ENCODE measurements around the gene OR10X1.

Gene OR10X1

GRCh38 chr1:158563853-158564252, 15.8 kb downstream of the OR10X1 start:
- Histone ChIP-seq H3K9ac (ENCODE audit: low read depth, low read length) (no peak overlapping the region), H3K4me1 (ENCODE audit: control insufficient read depth, insufficient read depth, low read length) (no peaks in the 10 kb centered on the region), H3K4me3 (ENCODE audit: low read depth, low read length) (no peak overlapping the region), H3K36me3 (ENCODE audit: control insufficient read depth, insufficient read depth, low read length) (no peaks in the 10 kb centered on the region), H3K27me3 (ENCODE audit: control insufficient read depth, insufficient read depth, low read length) (no peaks in the 10 kb centered on the region), H3K9me3 (ENCODE audit: control insufficient read depth, insufficient read depth, low read length) (no peaks in the 10 kb centered on the region)

GRCh38 chr1:158559696-158560095, 20.0 kb downstream of the OR10X1 start:
- Histone ChIP-seq H3K9me3 (ENCODE audit: control insufficient read depth, insufficient read depth, low read length) (no peaks in the 10 kb centered on the region), H3K9ac (ENCODE audit: low read depth, low read length) (no peak overlapping the region), H3K27me3 (ENCODE audit: control insufficient read depth, insufficient read depth, low read length) (no peaks in the 10 kb centered on the region), H3K4me3 (ENCODE audit: low read depth, low read length) (no peak overlapping the region), H3K36me3 (ENCODE audit: control insufficient read depth, insufficient read depth, low read length) (no peaks in the 10 kb centered on the region), H3K4me1 (ENCODE audit: control insufficient read depth, insufficient read depth, low read length) (no peaks in the 10 kb centered on the region)

- H3K36me3 ChIP-seq (ENCODE audit: control insufficient read depth, insufficient read depth, low read length), result no peaks in the 10 kb centered on the region
- no peak within 1 kb of the TSS for H3K4me3 ChIP-seq (ENCODE audit: low read depth, low read length)
- H3K27me3 ChIP-seq (ENCODE audit: control insufficient read depth, insufficient read depth, low read length), result no peaks in the 10 kb centered on the region
- no peak within 1 kb of the TSS for H3K9ac ChIP-seq (ENCODE audit: low read depth, low read length)
- H3K9me3 ChIP-seq (ENCODE audit: control insufficient read depth, insufficient read depth, low read length), result no peaks in the 10 kb centered on the region
- H3K4me1 ChIP-seq (ENCODE audit: control insufficient read depth, insufficient read depth, low read length), result no peaks in the 10 kb centered on the region
These were observed 25.3 kb downstream of the OR10X1 start, which contains the start of gene OR6Y1 for GRCh38 chr1:158554352-158554751. OR6Y1 (minus strand) TSS chr1:158554405; CDS start chr1:158548105, 6,300 bp downstream.

DNA sequence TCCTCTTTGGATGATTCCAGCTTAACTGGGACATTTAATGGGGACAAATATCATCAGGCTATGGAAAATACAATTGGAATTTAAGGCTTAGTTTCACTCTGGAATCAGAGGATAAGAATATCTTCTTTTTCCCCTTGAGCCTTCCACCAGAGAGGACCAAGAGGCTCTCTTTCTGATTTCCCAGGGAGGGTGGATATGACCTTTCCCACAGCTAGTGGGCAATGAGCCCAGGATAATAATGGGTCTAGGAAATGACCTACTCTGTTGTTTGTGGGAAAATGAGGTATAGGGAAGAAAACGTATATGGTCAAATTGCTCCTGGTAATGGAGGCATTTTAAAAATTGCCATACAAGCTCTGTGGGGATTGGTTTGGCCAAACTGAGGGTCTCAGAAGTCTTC, 27.4 kb downstream of the OR10X1 start:
- H3K9ac ChIP-seq (ENCODE audit: low read depth, low read length), result no peak overlapping the region
- no peaks in the 10 kb centered on the region for H3K36me3 ChIP-seq (ENCODE audit: control insufficient read depth, insufficient read depth, low read length)
- no peak overlapping the region for H3K4me3 ChIP-seq (ENCODE audit: low read depth, low read length)
- no peaks in the 10 kb centered on the region for H3K4me1 ChIP-seq (ENCODE audit: control insufficient read depth, insufficient read depth, low read length)
- no peaks in the 10 kb centered on the region for H3K9me3 ChIP-seq (ENCODE audit: control insufficient read depth, insufficient read depth, low read length)
- H3K27me3 ChIP-seq (ENCODE audit: control insufficient read depth, insufficient read depth, low read length), result no peaks in the 10 kb centered on the region

- Histone ChIP-seq H3K9ac (ENCODE audit: low read depth, low read length) (no peak overlapping the region), H3K27me3 (ENCODE audit: control insufficient read depth, insufficient read depth, low read length) (no peaks in the 10 kb centered on the region), H3K4me1 (ENCODE audit: control insufficient read depth, insufficient read depth, low read length) (no peaks in the 10 kb centered on the region), H3K36me3 (ENCODE audit: control insufficient read depth, insufficient read depth, low read length) (no peaks in the 10 kb centered on the region), H3K9me3 (ENCODE audit: control insufficient read depth, insufficient read depth, low read length) (no peaks in the 10 kb centered on the region), H3K4me3 (ENCODE audit: low read depth, low read length) (no peak overlapping the region)
These were observed 32.2 kb downstream of the OR10X1 start for GRCh38 chr1:158547533-158547932.

DNA sequence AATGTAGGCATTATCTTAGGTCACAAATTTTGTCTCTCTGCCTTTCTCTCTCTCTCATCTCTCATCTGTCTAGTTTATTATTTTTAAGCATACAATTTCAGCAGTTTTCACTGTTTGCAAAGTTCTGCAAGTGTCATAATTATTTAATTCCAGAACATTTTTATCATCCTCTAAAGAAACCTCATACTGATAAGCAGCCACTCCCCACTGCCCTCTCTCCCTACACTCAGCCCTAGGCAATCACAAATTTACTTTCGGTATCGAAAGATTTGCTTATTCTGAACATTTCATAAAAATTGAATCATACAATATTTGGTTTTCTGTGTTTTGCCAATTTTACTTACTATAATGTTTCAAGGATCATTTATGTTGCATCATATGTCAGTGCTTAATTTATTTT, 42.1 kb downstream of the OR10X1 start:
- Histone ChIP-seq H3K4me1 (ENCODE audit: control insufficient read depth, insufficient read depth, low read length) (no peaks in the 10 kb centered on the region), H3K27me3 (ENCODE audit: control insufficient read depth, insufficient read depth, low read length) (no peaks in the 10 kb centered on the region), H3K4me3 (ENCODE audit: low read depth, low read length) (no peak overlapping the region), H3K36me3 (ENCODE audit: control insufficient read depth, insufficient read depth, low read length) (no peaks in the 10 kb centered on the region), H3K9ac (ENCODE audit: low read depth, low read length) (no peak overlapping the region), H3K9me3 (ENCODE audit: control insufficient read depth, insufficient read depth, low read length) (no peaks in the 10 kb centered on the region)

- H3K4me3 ChIP-seq (ENCODE audit: low read depth, low read length), result no peak overlapping the region
These were observed 45.2 kb downstream of the OR10X1 start for GRCh38 chr1:158534496-158534895.

More at GRCh38 chr1:158534496-158534895, 45.2 kb downstream of the OR10X1 start:
- H3K9me3 ChIP-seq (ENCODE audit: control insufficient read depth, insufficient read depth, low read length), result no peaks in the 10 kb centered on the region
- no peaks in the 10 kb centered on the region for H3K27me3 ChIP-seq (ENCODE audit: control insufficient read depth, insufficient read depth, low read length)
- no peaks in the 10 kb centered on the region for H3K36me3 ChIP-seq (ENCODE audit: control insufficient read depth, insufficient read depth, low read length)
- no peaks in the 10 kb centered on the region for H3K4me1 ChIP-seq (ENCODE audit: control insufficient read depth, insufficient read depth, low read length)
- H3K9ac ChIP-seq (ENCODE audit: low read depth, low read length), result no peak overlapping the region
